GM18505 (cell line): ENCODE results near the gene VEZF1.

Source experiments
- ATAC-seq: cut with Tn5 transposase; IDR thresholded peaks from one replicate; pipeline ENCODE4 v1.9.1; 2021; ENCODE audit not compliant: unreplicated experiment
- POLR2A ChIP-seq: IDR thresholded peaks from 4 replicates; pipeline ENCODE4 v1.6.1; 2011; ENCODE audit warnings: borderline replicate concordance; ENCODE audit not compliant: insufficient read depth, insufficient read length; ENCODE audit errors: extremely low read depth

The VEZF1 gene

GRCh38 chr17:57987581-57988300 lies at the start of gene VEZF1:
TSS of gene VEZF1 (minus strand) at chr17:57988254. CDS start at chr17:57988111, 143 bp downstream.
- TF ChIP-seq POLR2A, result peak; percentile 36
- peak; percentile 56 for ATAC-seq

GRCh38 chr17:58032691-58033415 lies 44.8 kb upstream of the VEZF1 start:
- no peak for TF ChIP-seq POLR2A
- no peak for ATAC-seq

GRCh38 chr17:58028578-58028977 lies 40.5 kb upstream of the VEZF1 start:
- ATAC-seq, result no peak
- TF ChIP-seq POLR2A, result no peak

- no peak for ATAC-seq
- no peak for TF ChIP-seq POLR2A
Observed at GRCh38 chr17:58020401-58020800, 32.3 kb upstream of the VEZF1 start.

- no peak for TF ChIP-seq POLR2A
- ATAC-seq, result no peak
Observed at GRCh38 chr17:58019521-58019920, 31.5 kb upstream of the VEZF1 start.

GRCh38 chr17:58019039-58019438 lies 31.0 kb upstream of the VEZF1 start:
- TF ChIP-seq POLR2A, result no peak
- ATAC-seq, result no peak

GRCh38 chr17:58010067-58010799 lies 22.2 kb upstream of the VEZF1 start:
- no peak for ATAC-seq
- no peak for TF ChIP-seq POLR2A

- TF ChIP-seq POLR2A, result no peak
- peak; percentile 26 for ATAC-seq
Observed at GRCh38 chr17:58007781-58008706, 20.0 kb upstream of the VEZF1 start.

GRCh38 chr17:58006924-58007780 lies 19.1 kb upstream of the VEZF1 start, which contains the start of gene SRSF1:
TSS of gene SRSF1 (minus strand) at chr17:58007246. CDS start at chr17:58007137, 109 bp downstream.
- ATAC-seq, result peak; percentile 90
- TF ChIP-seq POLR2A, result peak; percentile 97

- peak; percentile 24 for ATAC-seq
- TF ChIP-seq POLR2A, result no peak
Observed at GRCh38 chr17:58006560-58006923, 18.5 kb upstream of the VEZF1 start.

GRCh38 chr17:58005728-58006559 lies 17.9 kb upstream of the VEZF1 start:
- no peak for TF ChIP-seq POLR2A
- peak; percentile 2 for ATAC-seq
